Body of pancreas (tissue), 4 donors: Measurements from ENCODE around the gene THADA.

ENCODE experiments used
- CTCF ChIP-seq, 7 experiments: fragments of 450-650 bp in 4 of 7; fragments of 200-600 bp in 3 of 7; sonication (generic) in 3 of 7; IDR thresholded peaks; one replicate each; pipeline ENCODE4 v1.5.1; 2016 to 2019; ENCODE audit warnings: antibody characterized with exemption in 7 of 7
- POLR2A ChIP-seq, 3 donors: fragments of 450-650 bp; IDR thresholded peaks; one replicate each; pipeline ENCODE4 v1.6.1; 2016; ENCODE audit warnings: antibody characterized with exemption in 3 of 3, mild to moderate bottlenecking in 2 of 3

- TF ChIP-seq CTCF (IDR thresholded peaks at IDR 0.05) (no peak), POLR2A (IDR thresholded peaks at IDR 0.05) (no peak)
Measured at GRCh38 chr2:43323857-43324256, 272.0 kb downstream of the THADA start.
